Activated CD4-positive, alpha-beta T cell treated with anti-CD3 and anti-CD28 coated beads, Interleukin-2, amount 10 ng/mL, durations not matched to agents 7 days and 5 days (primary cell): Measurements from ENCODE around the gene PTK6. TPM values are rescaled to one million over a fixed set of nuclear protein-coding genes. Genes with fewer than 3 reads are reported as not detected.
A peak's percentile ranks its signal among the peaks of the same experiment; 100 is the strongest.

ENCODE experiments used
- CTCF ChIA-PET: fragments of 350-600 bp; sonication (Branson Sonifier 250); formaldehyde crosslinking; loops from one replicate; lab custom pipeline; 2021; ENCODE audit warnings: antibody characterized with exemption; lab: Charles Lee
- POLR2A ChIA-PET: fragments of 350-600 bp; sonication (Branson Sonifier 250); formaldehyde crosslinking; loops from one replicate; lab custom pipeline; 2021; ENCODE audit warnings: antibody characterized with exemption; lab: Charles Lee
- DNase-seq: peaks from one replicate; pipeline ENCODE4 v3.0.0-alpha.2; 2020
- H3K27ac Mint-ChIP-seq: one replicate; pipeline ENCODE4 v1.8.0; 2021; ENCODE audit warnings: mild to moderate bottlenecking, moderate library complexity, mixed read lengths
- H3K27me3 Mint-ChIP-seq: one replicate; pipeline ENCODE4 v1.8.0; 2021; ENCODE audit warnings: mixed read lengths
- H3K36me3 Mint-ChIP-seq: one replicate; pipeline ENCODE4 v1.8.0; 2021; ENCODE audit warnings: low read depth, mixed read lengths
- H3K4me1 Mint-ChIP-seq: one replicate; pipeline ENCODE4 v1.8.0; 2021; ENCODE audit warnings: mixed read lengths
- H3K4me3 Mint-ChIP-seq: one replicate; pipeline ENCODE4 v1.8.0; 2021; ENCODE audit warnings: mild to moderate bottlenecking, moderate library complexity, mixed read lengths
- H3K9me3 Mint-ChIP-seq: one replicate; pipeline ENCODE4 v1.8.0; 2021; ENCODE audit warnings: mixed read lengths
- total RNA-seq, 2 experiments: library from RNA; stranded (reverse); gene quantifications; one replicate each; pipeline ENCODE4 v1.2.3, GENCODE V29; 2021

Gene PTK6
- total RNA-seq, 2 experiments from 2014 or later = 0.71 to 0.74 TPM

DNA sequence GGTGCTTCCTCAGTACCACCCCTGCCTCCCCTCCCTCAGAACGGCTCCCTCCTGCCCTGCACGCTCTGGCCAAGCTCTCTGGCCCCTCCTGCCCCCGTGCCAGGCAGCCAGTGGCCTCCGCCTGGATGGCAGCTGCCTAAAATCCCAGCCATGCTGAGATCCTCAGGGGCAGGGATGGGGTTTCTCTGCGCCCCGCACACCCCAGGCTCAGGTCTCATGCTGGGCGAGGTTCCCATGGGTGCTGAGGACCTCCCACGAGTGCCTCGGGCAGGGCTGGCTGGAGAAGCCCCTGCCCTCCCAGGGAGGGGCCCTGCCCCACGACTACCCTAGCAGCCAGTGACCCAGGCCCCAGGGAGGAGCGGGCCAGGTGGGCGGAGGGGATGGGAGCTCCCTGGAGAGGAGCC lies 2.7 kb downstream of the PTK6 start:
- Mint-ChIP-seq H3K27ac (no peak overlapping the region), H3K4me3 (no peak overlapping the region), H3K27me3 (no peaks in the 10 kb centered on the region), H3K4me1 (peaks cover 12% of the 10 kb centered on the region), H3K36me3 (no peaks in the 10 kb centered on the region), H3K9me3 (no peaks in the 10 kb centered on the region)
- ChIA-PET CTCF (interaction anchor here (0.6 to 1.3 kb wide), 2 partner anchors 13 to 336 kb away, joined by 3 to 4 read pairs; partner anchors contain the start of gene PPDPF), POLR2A (no interaction called here)
- peak; percentile 5 for DNase-seq

DNA sequence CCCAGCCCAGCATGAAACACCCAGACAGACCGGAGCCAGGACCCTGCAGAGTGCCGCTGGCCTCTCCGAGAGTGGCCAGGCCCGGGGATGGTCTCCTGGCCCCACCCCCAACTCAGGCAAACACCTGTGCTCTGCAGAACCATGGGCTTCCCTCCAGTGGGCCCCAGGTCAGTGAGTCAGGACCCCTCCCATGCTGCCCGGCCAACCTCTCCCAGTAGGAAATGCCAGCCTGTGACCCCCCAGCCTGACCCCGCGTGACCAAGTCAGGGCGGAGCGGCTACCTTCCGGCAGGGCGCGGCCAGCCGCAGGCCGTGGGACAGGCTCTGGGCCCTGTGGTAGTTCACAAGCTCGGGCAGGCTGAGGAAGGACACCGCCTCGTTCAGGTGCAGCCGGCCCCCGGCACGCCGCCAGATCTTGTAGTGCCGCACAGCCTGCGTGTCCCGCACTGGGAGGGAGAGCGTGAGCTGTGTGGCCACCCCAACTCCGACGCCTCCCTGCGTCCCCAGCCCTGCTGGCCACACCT lies 3.2 kb downstream of the PTK6 start:
- Mint-ChIP-seq H3K27me3 (no peaks in the 10 kb centered on the region), H3K27ac (no peak overlapping the region), H3K36me3 (no peaks in the 10 kb centered on the region), H3K4me1 (peaks cover 12% of the 10 kb centered on the region), H3K9me3 (no peaks in the 10 kb centered on the region), H3K4me3 (no peak overlapping the region)
- DNase-seq = peak; percentile 6
- ChIA-PET POLR2A (no interaction called here), CTCF (interaction anchor here (1.3 kb wide), 1 partner anchor 13 kb away, joined by 4 read pairs; the partner anchor contains the start of gene PPDPF)

DNA sequence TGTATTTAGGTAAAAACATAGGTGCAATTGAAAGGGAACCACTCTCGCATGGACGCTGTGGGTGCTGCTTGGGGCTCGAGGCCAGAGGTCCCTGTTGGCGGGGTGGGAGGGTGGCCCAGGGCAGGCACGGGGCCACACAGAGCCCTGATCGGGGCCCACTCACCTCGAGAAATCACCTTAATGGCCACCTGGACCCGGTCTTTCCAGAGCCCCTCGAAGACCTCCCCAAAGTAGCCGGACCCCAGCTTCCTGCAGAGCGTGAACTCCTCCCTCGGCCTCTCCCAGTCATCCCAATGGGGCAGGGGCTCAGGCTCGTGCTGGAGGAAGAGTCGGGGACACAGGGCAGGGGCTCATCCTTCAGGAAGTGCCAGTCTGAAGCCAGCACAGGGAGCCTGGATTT lies 3.8 kb downstream of the PTK6 start:
- H3K9me3 Mint-ChIP-seq = no peaks in the 10 kb centered on the region
- H3K4me3 Mint-ChIP-seq = no peak overlapping the region
- no peaks in the 10 kb centered on the region for H3K27me3 Mint-ChIP-seq
- CTCF ChIA-PET = no interaction called here
- H3K36me3 Mint-ChIP-seq = no peaks in the 10 kb centered on the region
- peaks cover 12% of the 10 kb centered on the region for H3K4me1 Mint-ChIP-seq
- DNase-seq = no peak
- no peak overlapping the region for H3K27ac Mint-ChIP-seq
- POLR2A ChIA-PET = no interaction called here

DNA sequence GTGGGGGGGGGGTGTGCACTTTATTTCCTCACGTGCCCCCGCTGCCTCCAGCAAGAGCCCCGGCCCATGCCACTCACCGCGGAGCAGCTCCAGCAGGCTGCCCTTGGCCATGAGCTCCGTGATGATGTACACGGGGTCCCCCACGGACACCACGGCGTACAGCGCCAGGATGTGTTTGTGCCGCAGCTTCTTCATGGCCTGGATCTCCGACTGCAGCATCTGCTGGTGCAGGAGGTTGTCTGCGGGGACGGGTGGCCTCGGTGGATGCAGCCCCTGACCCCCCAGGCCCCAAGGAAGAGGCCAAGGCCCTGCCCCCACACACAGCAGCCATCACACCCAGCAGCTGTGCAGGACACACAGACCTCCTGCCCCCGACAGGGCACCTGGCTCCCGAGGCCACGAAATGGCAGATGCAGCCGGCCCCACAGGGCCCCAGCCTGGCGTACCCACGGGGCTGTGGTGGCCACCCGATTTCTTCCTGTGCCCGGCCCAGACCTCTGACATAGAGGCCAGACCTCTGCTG lies 4.7 kb downstream of the PTK6 start:
- H3K9me3 Mint-ChIP-seq = no peaks in the 10 kb centered on the region
- POLR2A ChIA-PET = no interaction called here
- DNase-seq = peak; percentile 5
- H3K4me3 Mint-ChIP-seq = no peak overlapping the region
- no peaks in the 10 kb centered on the region for H3K36me3 Mint-ChIP-seq
- H3K4me1 Mint-ChIP-seq = peaks cover 8% of the 10 kb centered on the region
- H3K27me3 Mint-ChIP-seq = peaks cover 3% of the 10 kb centered on the region
- CTCF ChIA-PET = interaction anchor here (0.6 kb wide), 1 partner anchor 134 kb away, joined by 3 read pairs; no protein-coding TSS in a partner anchor
- no peak overlapping the region for H3K27ac Mint-ChIP-seq

DNA sequence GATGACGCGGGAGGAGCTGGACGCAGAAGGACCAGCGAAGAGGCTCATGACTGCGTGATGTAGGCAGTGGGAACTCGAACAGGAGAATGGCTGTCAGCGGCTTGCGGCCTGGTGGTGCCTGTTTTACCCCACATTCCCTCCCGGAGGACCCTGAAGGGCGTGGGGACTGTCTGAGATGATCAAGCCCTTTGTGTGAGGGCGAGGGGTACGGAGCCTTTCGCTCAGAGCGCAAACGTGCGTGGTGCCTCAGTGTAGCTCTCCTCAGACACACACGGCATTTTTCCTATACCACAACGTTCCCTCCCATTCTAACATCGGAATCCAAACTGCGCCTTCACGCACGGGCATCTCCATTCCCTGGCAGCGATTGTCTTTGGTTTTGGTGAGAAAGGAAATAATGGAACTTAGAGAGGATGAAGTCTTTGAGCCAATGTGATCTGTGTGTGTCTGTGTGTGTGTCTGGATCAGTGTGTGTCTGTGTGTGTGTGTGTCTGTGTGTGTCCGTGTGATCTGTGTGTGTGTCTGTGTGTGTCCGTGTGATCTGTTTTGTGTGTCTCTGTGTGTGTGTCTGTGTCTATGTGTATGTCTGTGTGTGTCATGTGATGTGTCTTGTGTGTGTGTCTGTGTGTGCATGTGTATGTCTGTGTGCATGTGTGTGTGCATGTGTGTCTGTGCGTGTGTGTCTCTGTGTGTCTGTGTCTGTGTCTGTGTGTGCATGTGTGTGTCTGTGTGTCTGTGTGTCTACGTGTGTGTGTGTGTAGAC lies 5.3 kb downstream of the PTK6 start:
- no peak for DNase-seq
- peak overlapping the region; percentile 6 for H3K27ac Mint-ChIP-seq
- H3K4me1 Mint-ChIP-seq = peaks cover 5% of the 10 kb centered on the region
- ChIA-PET POLR2A (no interaction called here), CTCF (no interaction called here)
- H3K9me3 Mint-ChIP-seq = no peaks in the 10 kb centered on the region
- no peak overlapping the region for H3K4me3 Mint-ChIP-seq
- H3K36me3 Mint-ChIP-seq = no peaks in the 10 kb centered on the region
- peaks cover 6% of the 10 kb centered on the region for H3K27me3 Mint-ChIP-seq

DNA sequence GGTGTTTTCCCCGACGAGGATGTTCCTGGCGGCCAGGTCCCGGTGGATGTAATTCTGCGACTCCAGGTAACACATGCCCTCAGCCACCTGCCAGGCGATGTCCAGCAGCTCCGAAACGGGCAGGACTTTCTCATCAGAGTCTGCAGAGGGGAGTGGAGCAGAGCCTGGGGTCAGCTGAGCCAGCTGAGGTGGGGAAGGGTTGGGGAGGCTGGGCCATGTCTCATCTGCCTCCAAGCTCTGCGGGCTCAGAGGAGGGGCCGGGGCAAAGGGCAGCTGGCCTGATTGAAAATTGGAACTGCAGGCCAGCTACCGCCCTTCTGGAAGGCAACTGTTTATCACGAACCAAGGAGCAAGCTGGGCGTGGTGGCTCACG lies 6.4 kb downstream of the PTK6 start:
- DNase-seq = no peak
- no peak overlapping the region for H3K27ac Mint-ChIP-seq
- H3K36me3 Mint-ChIP-seq = no peaks in the 10 kb centered on the region
- H3K27me3 Mint-ChIP-seq = peaks cover 6% of the 10 kb centered on the region
- H3K4me3 Mint-ChIP-seq = no peak overlapping the region
- no peaks in the 10 kb centered on the region for H3K9me3 Mint-ChIP-seq
- peaks cover 2% of the 10 kb centered on the region for H3K4me1 Mint-ChIP-seq
- CTCF ChIA-PET = no interaction called here
- POLR2A ChIA-PET = no interaction called here

DNA sequence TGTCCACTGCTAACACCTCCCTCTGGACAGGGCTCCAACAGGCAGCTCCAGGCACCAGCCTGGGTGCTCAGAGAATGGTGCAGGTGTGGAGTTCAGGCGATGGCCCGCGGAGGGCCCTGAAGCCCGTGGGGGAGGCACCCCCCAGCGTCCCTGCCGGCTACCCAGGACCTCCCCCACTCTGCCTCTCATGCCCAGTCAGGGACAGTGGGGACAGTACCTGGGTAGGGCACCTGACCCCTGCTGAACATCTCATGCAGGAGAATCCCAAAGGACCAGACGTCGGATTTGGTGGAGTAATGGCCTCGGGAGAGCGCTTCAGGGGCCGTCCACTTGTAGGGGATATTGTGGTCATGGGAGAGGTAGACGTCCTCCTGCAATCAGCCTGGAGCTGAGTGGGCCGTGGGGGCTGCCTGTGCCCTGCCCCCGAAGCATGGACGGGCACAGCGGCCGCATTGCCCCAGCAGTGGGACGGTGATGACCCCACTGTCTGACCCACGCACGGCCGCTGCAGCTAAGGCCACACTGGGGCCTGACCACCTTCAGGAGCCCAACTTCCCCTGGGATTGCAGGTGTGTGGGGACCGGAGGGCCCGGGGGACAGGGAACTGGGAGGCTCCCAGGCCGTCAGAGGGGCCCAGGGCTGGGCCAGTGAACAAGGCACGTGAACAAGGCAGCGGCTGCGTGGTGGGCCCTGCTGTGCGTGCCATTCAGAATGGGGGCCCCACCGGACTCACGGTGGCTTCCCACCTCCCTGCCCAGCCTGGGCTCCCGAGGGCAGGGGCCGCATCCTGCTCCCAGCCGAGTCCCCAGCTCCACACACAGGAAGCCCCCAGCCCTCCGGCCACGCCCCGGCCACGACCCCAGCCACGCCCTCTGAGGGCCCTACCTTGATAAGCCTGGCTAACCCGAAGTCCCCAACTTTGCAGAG lies 7.1 kb downstream of the PTK6 start:
- ChIA-PET CTCF (interaction anchor here (1.2 to 1.5 kb wide), 2 partner anchors 7 to 11 kb away, joined by 4 to 7 read pairs; partner anchors contain the start of gene PTK6), POLR2A (no interaction called here)
- DNase-seq = peak; percentile 6
- Mint-ChIP-seq H3K4me3 (no peak overlapping the region), H3K36me3 (no peaks in the 10 kb centered on the region), H3K9me3 (no peaks in the 10 kb centered on the region), H3K27me3 (peaks cover 6% of the 10 kb centered on the region), H3K27ac (no peak overlapping the region), H3K4me1 (peaks cover 2% of the 10 kb centered on the region)

DNA sequence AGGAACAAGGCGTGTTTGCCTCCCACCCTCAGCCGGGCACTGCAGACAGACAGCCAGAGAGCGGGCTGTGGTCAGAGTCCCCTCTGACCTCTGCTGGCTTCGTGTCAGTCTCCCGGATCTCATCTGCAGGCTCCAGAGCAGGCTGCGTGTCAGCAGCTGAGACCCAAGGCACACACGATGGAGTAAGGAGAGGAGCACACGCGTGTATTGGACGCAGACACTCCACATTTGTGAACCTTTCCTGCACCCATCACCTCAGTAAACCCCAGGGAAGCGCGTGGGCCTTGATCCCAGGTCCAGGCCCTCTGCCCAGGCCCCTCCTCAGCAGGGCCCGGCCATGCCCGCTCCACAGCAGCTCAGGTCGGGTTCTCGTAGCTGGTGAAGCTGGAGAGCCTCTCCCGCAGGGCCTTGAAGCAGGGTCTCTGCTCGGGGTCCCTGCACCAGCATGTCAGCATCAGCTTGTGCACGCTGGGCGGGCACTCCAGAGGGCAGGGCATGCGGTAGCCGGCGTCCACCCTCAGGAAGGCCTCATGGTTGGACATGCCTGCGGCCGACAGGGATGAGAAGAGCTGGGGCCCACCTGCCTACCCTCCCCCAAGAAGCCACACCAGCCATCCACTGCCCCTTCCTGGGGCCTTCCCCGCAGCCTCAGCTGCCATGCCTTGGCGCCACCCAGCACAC lies 7.9 kb downstream of the PTK6 start:
- H3K27ac Mint-ChIP-seq = no peak overlapping the region
- H3K36me3 Mint-ChIP-seq = peaks cover 2% of the 10 kb centered on the region
- ChIA-PET CTCF (interaction anchor here (1.2 to 1.5 kb wide), 2 partner anchors 8 to 10 kb away, joined by 4 to 7 read pairs; partner anchors contain the start of gene PTK6), POLR2A (no interaction called here)
- no peak overlapping the region for H3K4me3 Mint-ChIP-seq
- peak; percentile 5 for DNase-seq
- H3K4me1 Mint-ChIP-seq = peaks cover 2% of the 10 kb centered on the region
- no peaks in the 10 kb centered on the region for H3K9me3 Mint-ChIP-seq
- H3K27me3 Mint-ChIP-seq = peaks cover 6% of the 10 kb centered on the region

DNA sequence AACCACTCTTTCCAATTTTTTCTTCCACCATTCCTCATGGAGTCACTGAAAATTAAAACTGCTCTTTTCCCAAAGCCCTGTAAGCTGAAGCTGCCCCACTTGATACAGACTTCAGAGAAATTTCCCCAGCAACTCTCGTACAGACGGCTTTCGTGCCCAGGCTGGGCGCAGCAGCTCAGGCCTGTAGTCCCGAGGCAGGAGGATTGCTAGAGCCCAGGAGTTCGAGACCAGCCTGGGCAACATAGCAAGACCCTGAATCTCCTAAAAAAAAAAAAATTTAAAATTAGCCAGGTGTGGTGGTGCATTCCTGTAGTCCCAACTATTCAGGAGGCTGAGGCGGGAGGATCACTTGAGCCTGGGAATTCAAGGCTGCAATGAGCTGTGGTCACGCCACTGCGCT lies 10.0 kb downstream of the PTK6 start:
- Mint-ChIP-seq H3K36me3 (peaks cover 19% of the 10 kb centered on the region), H3K9me3 (peaks cover 8% of the 10 kb centered on the region), H3K27me3 (peaks cover 6% of the 10 kb centered on the region), H3K4me3 (no peak overlapping the region), H3K4me1 (peaks cover 8% of the 10 kb centered on the region), H3K27ac (no peak overlapping the region)
- ChIA-PET POLR2A (no interaction called here), CTCF (interaction anchor here (0.6 to 2.0 kb wide), 3 partner anchors 10 to 595 kb away, joined by 3 to 7 read pairs (median 3); partner anchors contain the start of gene PTK6)
- no peak for DNase-seq

DNA sequence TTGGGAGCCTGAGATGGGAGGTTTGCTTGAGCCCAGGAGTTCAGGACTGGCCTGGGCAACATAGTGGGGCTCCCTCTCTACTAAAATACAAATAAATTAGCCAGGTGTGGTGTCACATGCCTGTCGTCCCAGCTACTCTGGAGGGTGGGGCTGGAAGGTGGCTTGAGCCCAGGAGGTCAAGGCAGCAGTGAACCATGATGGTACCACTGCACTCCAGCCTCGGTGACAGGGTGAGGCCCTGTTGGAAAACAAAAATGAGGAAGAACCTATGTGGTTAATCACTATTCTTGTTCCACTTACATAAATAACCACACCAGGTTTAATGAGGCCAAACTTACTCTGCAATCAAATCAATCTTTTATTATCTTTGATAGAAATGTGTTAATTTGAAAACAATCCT lies 11.2 kb downstream of the PTK6 start:
- peaks cover 9% of the 10 kb centered on the region for H3K4me1 Mint-ChIP-seq
- no peak for DNase-seq
- peaks cover 23% of the 10 kb centered on the region for H3K36me3 Mint-ChIP-seq
- peaks cover 8% of the 10 kb centered on the region for H3K9me3 Mint-ChIP-seq
- no peak overlapping the region for H3K4me3 Mint-ChIP-seq
- CTCF ChIA-PET = no interaction called here
- peaks cover 6% of the 10 kb centered on the region for H3K27me3 Mint-ChIP-seq
- H3K27ac Mint-ChIP-seq = no peak overlapping the region
- POLR2A ChIA-PET = no interaction called here

DNA sequence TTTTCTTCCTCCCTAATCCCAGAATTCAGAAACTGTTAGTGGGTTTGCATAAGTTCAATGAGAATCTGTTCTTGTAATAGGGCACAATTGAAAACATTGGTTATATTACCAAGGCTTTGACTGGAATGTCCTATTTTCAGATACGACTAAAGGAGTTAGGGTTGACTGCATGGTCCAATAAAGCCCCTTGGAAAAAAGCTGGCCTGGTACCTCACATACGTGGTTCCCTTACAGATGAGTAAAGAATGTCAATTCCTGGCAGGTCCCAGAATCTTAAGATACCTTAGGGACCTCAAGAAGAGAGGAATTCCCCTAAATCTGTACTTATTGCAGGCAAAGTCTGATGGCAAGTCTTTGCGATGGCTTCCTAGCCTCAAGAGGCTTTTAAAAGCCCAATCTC lies 12.0 kb downstream of the PTK6 start:
- peaks cover 23% of the 10 kb centered on the region for H3K36me3 Mint-ChIP-seq
- H3K9me3 Mint-ChIP-seq = peaks cover 8% of the 10 kb centered on the region
- CTCF ChIA-PET = no interaction called here
- H3K27ac Mint-ChIP-seq = no peak overlapping the region
- H3K27me3 Mint-ChIP-seq = peaks cover 6% of the 10 kb centered on the region
- POLR2A ChIA-PET = no interaction called here
- no peak for DNase-seq
- H3K4me3 Mint-ChIP-seq = no peak overlapping the region
- H3K4me1 Mint-ChIP-seq = peaks cover 9% of the 10 kb centered on the region

DNA sequence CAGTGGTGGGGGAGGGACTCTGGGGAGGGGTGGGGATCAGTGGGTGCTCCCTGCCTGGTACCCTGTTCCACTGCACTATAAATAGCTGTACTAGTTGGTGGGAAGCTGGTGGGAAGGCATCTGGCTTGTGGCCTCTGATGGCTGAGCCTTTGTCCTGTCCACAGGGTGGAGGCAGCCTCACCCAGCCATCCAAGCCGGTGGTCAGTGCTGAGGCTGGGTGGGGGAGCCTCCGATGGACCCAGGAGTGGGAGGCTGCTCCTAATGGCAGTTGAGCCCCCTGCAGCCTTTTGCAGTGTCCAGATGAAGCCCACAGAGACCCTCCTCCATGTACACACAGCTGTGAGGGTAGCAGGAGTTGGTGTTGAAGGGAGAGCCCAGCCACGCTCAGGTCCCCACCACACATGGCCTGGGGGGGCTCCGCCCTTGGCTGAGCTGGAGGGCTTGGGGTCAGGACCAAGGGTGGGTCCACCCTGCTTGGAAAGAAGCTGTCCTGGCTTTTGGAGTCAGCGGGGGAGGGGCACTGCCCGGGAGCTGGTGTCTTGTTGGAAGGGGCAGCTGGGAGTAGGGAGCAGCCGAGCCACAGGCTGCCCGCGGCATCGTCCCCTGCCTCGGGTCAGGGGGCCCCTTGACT lies 14.1 kb downstream of the PTK6 start:
- POLR2A ChIA-PET = no interaction called here
- no peak overlapping the region for H3K4me3 Mint-ChIP-seq
- H3K27ac Mint-ChIP-seq = no peak overlapping the region
- H3K27me3 Mint-ChIP-seq = peaks cover 6% of the 10 kb centered on the region
- peaks cover 14% of the 10 kb centered on the region for H3K4me1 Mint-ChIP-seq
- DNase-seq = no peak
- H3K9me3 Mint-ChIP-seq = peaks cover 8% of the 10 kb centered on the region
- CTCF ChIA-PET = interaction anchor here (0.7 to 1.5 kb wide), 4 partner anchors 14 to 597 kb away, joined by 3 to 4 read pairs (median 4); partner anchors contain the start of gene PTK6
- H3K36me3 Mint-ChIP-seq = peaks cover 23% of the 10 kb centered on the region
